GM21786 (cell line): ENCODE data around the gene PLA2G1B.
"Not testable (repeated sequence)": the region's sequence is repeated elsewhere in the genome, so short reads cannot be mapped to it uniquely, and the experiment has no call there.

Source experiments
- ATAC-seq: cut with Tn5 transposase; IDR thresholded peaks from one replicate; pipeline ENCODE4 v1.9.1; 2021; ENCODE audit not compliant: unreplicated experiment

Gene PLA2G1B

DNA sequence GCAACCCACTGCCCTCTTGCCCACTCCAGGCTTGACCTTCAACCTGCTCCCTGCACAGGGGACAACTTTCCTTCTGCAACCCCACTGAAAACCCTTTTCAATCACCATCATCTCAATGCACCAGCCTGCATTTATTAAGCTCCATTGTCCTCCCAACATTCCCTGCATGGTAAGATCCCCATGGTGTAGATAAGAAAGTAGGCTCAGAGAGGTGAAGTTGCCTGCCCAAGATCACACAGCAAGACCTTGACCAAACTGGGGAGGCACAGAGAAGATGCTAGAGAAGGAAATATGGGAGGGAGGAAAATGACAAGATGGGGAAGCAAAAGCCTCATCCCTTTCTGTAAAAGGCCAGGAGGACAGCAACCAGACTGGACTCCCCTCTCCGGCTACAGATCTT lies 31.5 kb upstream of the PLA2G1B start:
- ATAC-seq: no peak

DNA sequence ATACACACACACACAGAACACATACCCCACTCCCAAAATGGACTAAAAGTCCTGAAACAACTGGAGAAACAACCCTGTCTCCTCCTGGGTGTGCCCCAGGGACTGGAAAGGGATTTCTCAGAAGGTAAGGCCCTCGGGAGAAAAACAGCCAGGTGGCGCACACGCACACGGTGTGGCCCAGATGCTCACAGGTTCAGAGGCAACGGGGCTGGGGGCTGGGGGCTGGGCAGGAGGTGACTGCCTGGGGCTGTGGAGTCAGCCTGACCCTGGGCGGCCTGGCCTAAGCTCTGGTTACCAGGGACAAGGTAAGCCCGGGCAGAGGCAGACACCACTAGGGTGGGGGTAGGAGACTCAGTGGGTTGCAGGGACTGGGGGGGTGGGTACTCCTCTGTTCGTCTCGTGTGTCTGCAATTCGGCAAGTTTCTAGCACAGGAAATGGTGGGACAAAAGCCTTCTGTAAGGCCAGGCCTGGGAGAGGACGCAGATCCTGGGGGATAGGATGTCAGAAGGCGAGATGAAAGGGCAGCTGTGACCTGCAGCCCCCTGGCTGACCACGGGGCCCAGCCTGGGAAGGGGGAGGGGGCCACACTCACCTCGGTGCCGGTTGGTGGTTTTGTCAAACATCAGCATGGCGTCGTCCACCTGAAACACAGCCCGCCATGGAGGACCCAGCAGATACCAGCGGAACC lies 31.0 kb upstream of the PLA2G1B start:
- ATAC-seq: no peak

DNA sequence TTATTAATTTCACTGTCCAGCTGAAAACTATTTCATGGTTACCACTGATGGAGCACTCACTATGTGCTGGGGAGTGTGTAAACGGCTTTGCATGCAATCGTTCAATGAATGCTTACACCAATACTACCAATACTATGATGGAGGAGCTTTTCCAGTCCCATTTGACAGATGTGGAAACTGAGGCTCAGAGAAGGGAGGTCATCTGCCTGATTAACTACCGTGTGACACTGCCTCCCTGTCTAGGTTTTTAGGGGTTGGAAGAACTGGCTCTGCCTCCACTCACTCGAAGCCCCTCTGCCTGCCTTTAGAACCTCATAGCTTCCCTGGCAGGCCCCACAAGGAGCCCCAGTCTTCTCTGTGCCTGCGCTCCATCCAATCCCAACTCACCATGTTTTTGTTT lies 29.5 kb upstream of the PLA2G1B start:
- ATAC-seq: no peak

DNA sequence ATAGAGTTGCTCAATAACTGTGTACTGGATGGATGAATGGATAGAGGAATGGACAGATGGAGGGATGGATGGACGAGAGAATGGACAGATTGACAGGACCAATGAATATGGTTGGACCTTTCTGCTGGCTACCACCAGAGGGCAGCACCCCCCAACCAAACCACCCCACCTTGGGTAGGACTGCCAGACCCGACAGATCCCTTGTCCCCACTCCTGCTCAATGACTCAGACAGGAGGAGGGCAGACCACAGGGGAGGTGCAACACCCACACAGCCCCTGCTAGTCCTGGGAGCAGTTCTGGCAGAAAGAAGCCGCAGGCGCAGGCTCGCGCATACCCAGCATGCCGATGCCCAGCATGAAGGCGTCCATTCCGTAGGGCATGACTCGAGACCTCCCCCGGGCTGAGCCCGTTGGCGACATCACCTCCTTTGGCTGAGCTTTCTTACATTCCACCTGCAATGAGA lies 29.0 kb upstream of the PLA2G1B start:
- ATAC-seq: no peak

DNA sequence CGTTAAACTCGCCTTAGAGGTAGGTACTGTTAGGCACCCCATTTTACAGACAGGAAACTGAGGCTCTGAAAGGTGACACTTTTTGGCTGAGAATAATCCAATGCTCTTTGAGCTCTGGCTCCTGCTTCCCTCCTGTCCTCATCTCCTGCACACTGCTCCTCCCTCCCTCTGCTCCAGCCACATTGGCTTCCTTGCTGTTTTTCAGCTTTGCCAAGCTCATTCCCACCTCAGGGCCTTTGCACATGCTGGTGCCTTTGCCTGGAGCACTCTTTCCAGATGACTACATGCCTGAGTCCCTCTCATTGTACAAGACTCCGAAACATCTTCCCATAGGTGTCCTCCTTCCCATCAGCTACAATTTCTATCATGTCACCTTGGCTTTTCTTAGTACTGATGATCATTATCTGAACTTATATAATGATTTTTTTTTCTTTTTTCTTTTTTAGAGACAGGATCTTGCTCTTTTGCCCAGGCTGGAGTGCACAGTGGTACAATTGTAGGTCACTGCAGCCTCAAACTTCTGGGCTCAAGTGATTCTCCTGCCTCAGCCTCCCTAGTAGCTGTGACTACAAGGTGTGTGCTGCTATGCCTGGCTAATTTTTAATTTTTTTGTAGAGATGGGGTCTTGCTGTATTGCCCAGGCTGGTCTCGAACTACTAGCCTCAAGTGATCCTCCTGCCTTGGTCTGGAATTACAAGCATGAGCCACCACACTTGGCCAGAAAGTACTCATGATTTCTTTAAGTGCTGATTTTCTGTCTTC lies 26.2 kb upstream of the PLA2G1B start:
- ATAC-seq: no peak

DNA sequence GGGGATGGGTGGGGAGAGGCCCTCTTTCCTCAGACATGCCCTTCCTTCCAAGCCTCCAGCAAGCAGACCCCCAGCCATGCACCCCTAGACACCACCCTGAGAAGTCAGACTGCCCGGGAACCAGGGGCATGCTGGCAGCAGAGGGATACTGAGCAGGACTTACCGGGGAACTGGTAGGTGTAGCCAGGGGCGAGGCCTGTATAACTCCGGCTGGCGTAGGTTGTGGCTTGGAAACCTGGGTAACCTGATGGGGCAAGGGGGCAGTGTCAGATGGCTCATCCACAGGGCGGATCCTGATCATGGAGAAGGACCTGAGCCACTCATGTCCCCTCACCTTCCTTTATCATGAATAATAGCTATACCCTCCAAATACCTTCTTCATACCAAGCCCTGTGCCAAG lies 25.6 kb upstream of the PLA2G1B start:
- no peak for ATAC-seq

DNA sequence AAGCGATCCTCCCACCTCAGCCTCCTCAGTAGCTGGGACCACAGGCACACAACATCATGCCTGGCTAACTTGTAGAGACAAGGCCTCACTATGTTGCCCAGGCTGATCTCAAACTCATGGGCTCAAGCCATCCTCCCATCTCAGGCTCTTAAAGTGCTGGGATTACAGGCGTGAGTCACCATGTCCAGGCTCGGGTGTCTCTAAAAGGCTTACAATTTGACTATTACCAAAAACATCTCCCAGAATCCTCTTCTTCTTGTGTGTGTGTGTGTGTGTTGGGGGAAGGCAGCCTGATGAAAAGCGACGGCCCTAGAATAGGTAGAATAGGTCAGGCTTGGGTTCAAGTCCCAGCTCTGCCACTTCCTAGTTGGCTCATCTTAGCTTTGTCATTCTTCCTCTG lies 24.5 kb upstream of the PLA2G1B start:
- no peak for ATAC-seq

DNA sequence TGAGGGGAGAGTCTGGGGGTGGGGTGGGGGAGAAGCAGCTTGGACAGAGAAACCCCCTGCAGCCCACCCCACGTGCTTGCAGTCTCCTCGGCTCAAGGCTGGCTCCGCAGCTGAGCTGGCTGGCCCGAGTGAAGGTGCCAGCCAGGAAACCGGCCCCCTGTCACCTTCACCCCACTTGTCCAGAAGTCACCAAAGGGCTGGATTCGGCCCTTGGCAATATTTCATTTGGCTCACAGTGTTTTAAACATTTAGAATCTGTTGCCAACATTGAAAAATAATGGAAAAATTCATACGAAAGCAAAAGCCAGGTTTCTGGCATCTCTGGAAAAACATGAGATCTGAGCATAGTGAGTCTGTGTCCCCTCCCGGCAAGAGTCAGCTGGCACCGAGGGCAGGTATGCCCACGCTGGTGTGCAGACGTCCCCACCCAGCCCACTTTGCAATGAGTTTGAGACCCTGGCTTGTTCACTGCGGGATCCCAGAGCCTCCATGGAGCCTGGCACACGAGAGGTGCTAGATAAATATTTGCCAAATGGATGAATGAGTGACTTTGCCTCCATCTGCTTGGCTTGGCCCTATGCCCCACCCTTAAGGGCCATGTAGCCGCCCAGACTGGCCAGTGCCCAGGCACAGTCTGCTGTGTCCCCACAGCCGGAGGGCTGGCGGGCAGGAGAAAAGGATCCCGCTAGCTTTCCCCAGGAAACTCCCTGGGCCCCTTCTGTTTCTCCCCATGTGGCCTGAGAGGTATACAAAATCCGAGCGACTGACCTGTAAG lies 23.2 kb upstream of the PLA2G1B start:
- ATAC-seq: no peak

DNA sequence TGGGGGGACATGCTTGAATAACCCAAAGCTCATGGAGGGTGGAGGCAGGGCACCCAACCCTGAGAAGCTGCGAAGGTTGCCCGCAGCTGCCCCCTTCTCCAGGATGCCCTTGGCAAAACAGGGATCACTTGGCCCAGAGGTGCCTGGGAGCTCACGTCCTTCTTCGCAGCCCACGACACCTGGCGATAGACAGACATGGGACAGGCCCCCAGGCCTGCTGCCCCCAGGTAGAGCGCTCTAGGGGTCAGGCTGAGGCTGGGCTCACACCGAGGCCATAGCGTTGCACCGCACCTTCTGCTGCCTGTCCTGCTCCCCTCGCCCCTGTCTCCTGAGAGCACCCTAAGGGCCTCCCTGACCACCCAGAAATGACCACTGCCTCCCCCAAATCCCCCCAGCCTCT lies 20.2 kb upstream of the PLA2G1B start:
- ATAC-seq: no peak

DNA sequence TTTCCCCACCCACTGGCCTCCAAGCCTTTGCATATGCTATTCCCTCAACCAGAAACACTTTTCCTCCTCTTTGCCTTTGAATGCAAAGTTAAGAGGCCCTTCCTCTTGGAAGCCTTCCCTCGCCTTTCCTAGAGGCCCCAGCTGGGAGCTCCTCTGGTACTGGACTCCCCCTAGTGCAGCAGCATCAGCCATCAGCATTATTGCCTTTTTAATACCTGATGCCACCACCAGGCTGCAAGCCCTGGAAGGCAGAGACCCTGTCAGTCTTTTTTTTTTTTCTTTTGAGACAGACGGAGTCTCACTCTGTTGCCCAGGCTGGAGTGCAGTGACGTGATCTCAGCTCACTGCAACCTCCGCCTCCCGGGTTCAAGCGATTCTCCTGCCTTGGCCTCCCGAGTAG lies 19.1 kb upstream of the PLA2G1B start:
- ATAC-seq: no peak

DNA sequence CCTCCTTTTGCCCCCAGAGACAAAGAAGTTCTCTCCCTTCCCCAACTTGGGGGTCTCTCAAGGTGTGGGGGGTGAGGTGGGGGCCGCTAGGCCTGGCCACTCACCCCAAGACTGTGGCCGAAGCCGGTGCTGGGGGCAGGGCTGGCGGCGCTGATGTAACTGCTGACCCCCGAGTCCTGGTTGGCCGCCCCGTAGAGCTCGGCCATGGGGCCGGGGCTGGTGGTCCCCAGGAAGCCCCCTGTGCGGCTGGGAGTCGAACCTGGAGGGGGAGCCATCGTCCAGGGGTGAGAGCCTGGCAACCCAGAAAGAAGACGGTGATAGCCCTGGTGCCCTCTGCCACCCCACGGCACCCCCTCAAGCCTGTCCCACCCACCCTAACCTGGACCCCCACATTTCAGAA lies 18.5 kb upstream of the PLA2G1B start:
- ATAC-seq: no peak

DNA sequence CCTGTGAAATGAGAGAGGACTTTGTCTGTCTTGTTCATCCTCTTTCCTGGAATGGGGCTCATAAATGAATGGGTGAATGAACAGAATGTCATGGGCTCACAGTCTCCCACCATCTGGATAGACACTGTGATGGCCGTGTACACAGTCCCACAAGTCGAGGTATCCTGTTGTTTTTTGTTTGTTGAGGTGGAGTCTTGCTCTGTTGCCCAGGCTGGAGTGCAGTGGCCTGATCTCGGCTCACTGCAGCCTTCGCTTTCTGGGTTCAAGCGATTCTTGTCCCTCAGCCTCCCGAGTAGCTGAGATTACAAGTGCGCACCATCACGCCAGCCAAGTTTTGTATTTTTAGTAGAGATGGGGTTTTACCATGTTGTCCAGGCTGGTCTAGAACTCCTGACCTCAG lies 16.1 kb upstream of the PLA2G1B start:
- no peak for ATAC-seq

DNA sequence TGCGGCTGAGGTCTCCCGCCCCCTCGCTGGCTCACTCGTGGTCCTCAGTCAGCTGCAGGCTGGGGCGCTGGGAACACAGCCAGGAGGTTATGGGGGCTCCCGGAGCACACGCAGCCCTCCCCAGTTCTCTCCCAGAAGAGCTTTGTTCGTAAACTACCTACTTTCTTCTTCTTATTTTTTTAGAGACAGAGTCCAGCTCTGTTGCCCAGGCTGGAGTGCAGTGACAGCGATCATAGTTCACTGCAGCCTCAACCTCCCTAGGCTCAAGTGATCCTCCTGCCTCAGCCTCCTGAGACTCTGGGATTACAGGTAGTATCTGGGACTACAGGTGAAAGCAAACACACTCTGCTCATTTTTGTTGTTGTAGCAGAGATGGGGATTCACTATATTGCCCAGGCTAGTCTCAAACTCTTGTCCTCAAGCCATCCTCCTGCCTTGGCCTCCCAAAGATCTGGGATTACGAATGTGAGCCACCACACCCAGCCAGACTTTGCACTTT lies 15.5 kb upstream of the PLA2G1B start:
- ATAC-seq: no peak

DNA sequence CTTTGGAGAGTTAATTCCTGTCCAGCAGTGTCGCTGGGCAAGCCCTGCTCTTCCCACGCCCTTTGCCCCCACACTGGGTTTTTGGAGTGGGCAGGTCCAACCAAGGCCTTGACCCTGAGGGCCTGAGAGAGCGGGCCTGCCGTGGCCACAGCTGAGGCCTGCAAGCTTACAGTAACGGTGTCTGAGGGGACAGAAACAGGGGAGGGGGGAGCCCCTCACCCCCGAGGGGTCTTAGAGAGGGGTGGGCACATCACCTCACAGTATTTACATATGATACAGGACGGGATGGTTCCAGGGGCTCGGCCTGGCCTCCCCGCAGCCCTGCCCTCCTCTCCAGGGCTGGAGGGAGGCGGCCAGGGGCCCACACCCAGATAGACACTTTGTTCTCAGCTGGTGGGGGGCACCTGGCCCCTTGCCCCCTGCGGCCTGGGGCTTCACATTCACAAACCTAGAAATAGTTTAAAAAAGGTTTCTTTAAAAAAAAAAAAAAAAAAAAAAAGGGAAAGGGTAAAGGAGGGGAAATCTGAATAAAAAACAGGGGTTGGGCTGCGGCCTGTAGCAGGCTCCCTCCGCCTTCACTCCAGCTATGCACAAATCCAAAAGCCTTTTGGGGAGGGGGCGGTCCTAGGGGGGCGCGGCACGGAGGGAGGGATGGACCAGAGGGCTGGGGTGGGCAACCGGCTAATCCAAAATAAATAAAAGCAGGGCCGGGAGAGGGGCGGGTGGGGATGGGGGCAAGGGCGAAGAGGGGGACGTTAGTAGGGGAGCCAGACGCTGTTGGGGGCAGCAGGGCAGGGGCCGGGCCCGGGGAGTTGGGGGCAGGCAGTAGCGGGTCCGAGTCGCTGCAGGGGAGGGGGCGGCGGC lies 14.8 kb upstream of the PLA2G1B start:
- no peak for ATAC-seq

DNA sequence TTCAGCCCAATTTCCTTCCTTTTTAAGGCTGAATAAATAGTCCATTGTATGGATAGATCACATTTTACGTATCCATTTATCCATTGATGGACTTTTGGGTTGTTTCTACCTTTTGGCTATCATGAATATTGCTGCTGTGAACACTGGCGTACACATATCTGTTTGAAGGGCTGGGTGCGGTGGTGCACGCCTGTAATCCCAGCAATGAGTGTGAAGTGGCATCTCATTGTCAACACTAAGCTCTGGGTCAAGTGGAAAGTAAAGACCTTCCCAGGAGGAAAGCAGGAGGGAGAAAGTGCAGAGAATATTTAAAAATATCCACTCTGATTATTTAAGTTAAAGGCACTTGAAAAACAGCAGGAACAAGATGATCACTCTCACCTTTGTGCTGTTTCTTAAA lies 11.7 kb upstream of the PLA2G1B start:
- ATAC-seq: no peak

DNA sequence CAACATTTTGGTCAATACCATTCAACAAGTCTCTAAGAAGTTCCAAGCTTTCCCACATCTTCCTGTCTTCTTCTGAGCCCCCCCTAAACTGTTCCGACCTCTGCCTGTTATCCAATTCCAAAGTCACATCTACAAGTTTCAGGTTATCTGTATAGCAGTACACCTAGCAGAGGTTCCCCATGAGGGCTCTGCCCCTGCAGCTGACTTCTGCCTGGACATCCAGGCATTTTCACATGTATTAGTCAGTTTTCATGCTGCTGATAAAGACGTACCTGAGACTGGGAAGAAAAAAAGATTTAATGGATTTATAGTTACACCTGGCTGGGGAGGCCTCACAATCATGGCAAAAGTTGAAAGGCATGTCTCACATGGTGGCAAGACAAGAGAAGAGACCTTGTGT lies 10.2 kb upstream of the PLA2G1B start:
- ATAC-seq: no peak

DNA sequence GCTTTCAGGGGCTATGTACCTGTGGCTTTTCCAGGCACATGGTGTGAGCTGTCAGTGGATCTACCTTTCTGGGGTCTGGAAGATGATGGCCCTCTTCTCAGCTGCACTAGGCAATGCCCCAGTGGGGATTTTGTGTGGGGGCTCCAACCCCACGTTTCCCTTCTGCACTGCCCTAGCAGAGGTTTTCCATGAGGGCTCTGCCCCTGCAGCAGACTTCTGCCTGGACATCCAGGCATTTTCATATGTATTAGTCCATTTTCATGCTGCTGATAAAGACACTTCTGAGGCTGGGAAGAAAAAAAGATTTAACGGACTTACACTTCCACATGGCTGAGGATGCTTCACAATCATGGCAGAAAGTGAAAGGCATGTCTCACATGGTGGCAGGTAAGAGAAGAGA lies 8.8 kb upstream of the PLA2G1B start:
- ATAC-seq: not testable (repeated sequence)

DNA sequence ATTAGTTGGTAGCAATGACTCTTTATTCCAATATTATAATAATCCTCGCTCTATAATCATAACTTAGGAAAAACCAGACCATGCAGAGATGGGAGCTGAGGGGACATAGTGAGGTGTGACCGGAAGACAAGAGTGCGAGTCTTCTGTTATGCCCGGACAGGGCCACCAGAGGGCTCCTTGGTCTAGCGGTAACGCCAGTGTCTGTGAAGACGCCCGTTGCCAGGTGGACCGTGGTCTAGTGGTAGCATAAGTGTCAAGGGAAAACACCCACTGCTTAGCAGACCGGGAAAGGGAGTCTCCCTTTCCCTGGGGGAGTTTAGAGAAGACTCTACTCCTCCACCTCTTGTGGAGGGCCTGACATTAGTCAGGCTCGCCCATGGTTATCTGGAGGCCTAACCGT lies 7.9 kb upstream of the PLA2G1B start:
- not testable (repeated sequence) for ATAC-seq

DNA sequence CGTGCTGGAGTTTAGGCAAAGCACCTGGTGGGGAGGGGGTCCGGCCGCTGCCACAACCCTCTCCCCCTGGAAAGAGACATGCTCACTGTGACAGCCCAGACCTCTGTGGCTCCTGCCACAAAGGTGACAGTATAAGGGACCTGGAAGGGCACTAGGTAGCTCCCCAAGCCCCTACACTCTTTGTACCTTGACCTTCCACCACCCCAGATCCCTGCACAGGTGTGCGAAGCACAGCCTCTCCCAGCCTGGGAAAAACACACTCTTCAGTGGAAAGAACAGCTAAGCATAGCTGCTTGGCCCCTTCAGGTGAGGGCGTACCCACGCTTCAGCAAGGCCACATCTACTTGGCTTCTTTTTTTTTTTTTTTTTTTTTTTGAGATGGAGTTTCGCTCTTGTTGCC lies 4.9 kb upstream of the PLA2G1B start:
- ATAC-seq: no peak

DNA sequence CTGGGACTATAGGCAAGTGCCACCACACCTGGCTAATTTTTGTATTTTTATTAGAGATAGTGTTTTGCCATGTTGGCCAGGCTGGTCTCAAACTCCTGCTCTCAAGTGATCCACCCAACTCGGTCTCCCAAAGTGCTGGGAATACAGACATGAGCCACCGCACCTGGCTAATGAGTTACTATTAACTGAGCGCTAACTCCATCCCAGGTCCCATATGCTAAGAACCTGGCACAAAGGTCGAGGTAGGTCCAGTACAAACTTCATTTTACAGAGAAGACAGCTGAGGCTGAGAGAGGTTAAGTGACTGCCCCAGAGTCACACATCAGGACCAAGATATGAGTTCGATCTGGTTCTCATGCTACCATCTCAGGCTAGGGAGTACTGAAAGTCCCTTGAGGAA lies 4.5 kb upstream of the PLA2G1B start:
- no peak for ATAC-seq

DNA sequence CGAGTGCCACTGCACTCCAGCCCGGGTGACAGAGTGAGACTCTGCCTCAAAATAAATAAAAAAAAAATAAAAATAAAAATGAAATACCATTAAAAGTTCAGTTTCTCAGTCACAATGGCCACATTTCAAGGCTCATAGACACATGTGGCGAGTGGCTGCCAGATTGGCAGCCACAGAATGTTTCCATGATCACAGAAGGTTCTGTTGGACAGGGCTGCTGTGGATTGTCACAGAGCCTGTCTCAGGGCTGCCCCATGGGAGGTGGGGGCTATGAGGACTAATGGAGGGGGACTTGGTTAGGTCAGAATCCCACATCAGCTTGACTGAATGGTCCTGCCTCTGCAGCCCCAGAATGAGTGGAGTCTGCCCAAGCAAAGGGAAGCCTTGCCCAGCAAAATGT lies 3.8 kb upstream of the PLA2G1B start:
- ATAC-seq: no peak
